ENCODE results near the gene ZNF808.

ZNF808 gene

DNA sequence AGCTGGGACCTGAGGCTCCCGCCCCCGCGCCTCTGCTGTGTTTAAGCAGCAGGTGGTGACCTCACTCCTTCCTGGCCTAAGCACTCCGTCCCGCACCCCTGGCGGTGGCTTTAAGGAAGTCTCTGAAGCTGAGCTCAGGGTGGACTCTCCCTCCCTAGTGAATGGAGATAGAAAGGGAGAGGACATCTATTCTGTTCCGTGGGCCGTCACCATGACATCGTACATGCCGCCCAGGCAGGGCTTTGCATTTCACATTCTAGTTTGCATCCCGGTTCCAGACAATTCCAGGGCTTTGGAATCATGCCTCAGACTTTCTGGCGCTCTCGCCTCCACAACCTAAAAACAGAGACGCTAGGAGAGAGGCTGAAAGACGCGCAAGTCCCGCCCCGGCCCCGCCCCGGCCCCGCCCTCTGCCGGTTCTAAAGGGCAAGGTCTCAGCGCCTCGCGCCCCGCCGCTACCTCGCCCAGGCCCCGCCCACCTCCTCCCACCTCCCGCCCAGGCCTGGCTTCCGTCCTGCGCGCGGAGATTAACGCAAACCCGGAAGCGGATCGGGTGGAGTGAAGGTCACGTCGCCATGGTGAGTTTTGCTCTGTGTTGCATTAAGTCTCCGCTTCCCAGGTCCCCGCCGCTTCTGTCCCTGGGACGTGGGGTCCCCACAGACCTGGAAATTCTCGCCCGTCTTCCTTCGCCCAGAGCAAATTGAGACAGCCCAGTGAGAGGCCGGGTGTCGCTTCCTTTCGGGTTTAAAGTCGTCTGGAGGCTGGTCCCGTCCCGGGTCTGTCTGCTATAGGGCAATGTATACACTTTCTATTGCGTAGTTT, at the start of gene ZNF808 (continued):
- TF ChIP-seq ZNF23 (tag by site-specific recombination; IDR thresholded peaks at IDR 0.05; ENCODE audit: borderline replicate concordance), result no peak
- no peak for TF ChIP-seq ZBTB7A (tag by site-specific recombination; IDR thresholded peaks at IDR 0.05; ENCODE audit: low read depth)
- no peak for TF ChIP-seq ZSCAN4 (tag by site-specific recombination; IDR thresholded peaks at IDR 0.05)
- no peak for TF ChIP-seq FEZF1 (tag by site-specific recombination; IDR thresholded peaks at IDR 0.05)
- TF ChIP-seq, protein P1, sequence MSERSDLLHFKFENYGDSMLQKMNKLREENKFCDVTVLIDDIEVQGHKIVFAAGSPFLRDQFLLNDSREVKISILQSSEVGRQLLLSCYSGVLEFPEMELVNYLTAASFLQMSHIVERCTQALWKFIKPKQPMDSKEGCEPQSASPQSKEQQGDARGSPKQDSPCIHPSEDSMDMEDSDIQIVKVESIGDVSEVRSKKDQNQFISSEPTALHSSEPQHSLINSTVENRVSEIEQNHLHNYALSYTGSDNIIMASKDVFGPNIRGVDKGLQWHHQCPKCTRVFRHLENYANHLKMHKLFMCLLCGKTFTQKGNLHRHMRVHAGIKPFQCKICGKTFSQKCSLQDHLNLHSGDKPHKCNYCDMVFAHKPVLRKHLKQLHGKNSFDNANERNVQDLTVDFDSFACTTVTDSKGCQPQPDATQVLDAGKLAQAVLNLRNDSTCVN (tag by site-specific recombination; optimal IDR thresholded peaks at IDR 0.05), result peak; percentile 16
- no peak for TF ChIP-seq ZNF830 (tag by site-specific recombination; IDR thresholded peaks at IDR 0.05; ENCODE audit: low read depth)
- no peak for TF ChIP-seq HOXC10 (CRISPR knock-in tag; IDR thresholded peaks at IDR 0.05)
- TF ChIP-seq, protein P2, sequence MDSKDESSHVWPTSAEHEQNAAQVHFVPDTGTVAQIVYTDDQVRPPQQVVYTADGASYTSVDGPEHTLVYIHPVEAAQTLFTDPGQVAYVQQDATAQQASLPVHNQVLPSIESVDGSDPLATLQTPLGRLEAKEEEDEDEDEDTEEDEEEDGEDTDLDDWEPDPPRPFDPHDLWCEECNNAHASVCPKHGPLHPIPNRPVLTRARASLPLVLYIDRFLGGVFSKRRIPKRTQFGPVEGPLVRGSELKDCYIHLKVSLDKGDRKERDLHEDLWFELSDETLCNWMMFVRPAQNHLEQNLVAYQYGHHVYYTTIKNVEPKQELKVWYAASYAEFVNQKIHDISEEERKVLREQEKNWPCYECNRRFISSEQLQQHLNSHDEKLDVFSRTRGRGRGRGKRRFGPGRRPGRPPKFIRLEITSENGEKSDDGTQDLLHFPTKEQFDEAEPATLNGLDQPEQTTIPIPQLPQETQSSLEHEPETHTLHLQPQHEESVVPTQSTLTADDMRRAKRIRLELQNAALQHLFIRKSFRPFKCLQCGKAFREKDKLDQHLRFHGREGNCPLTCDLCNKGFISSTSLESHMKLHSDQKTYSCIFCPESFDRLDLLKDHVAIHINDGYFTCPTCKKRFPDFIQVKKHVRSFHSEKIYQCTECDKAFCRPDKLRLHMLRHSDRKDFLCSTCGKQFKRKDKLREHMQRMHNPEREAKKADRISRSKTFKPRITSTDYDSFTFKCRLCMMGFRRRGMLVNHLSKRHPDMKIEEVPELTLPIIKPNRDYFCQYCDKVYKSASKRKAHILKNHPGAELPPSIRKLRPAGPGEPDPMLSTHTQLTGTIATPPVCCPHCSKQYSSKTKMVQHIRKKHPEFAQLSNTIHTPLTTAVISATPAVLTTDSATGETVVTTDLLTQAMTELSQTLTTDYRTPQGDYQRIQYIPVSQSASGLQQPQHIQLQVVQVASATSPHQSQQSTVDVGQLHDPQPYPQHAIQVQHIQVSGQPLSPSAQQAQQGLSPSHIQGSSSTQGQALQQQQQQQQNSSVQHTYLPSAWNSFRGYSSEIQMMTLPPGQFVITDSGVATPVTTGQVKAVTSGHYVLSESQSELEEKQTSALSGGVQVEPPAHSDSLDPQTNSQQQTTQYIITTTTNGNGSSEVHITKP (tag by site-specific recombination; IDR thresholded peaks at IDR 0.05), result peak; percentile 69
- TF ChIP-seq OVOL3 (tag by site-specific recombination; IDR thresholded peaks at IDR 0.05), result no peak
- TF ChIP-seq ZNF140 (tag by site-specific recombination; IDR thresholded peaks at IDR 0.05), result no peak
- TF ChIP-seq ZNF350 (tag by site-specific recombination; IDR thresholded peaks at IDR 0.05), result peak; percentile 80
- TF ChIP-seq ZNF37A (tag by site-specific recombination; IDR thresholded peaks at IDR 0.05), result no peak
- TF ChIP-seq IKZF3 (tag by site-specific recombination; IDR thresholded peaks at IDR 0.05), result peak; percentile 42; the same call in 1 of the 2 replicates
- TF ChIP-seq ZNF157 (tag by site-specific recombination; IDR thresholded peaks at IDR 0.05), result no peak
- peak; percentile 17; the same call in 1 of the 2 replicates for TF ChIP-seq ZXDB (tag by site-specific recombination; IDR thresholded peaks at IDR 0.05)
- TF ChIP-seq ZNF175 (tag by site-specific recombination; IDR thresholded peaks at IDR 0.05), result no peak
- no peak for TF ChIP-seq ZNF292 (tag by site-specific recombination; IDR thresholded peaks at IDR 0.05; ENCODE audit: borderline replicate concordance, low read depth)
- TF ChIP-seq ZNF837 (tag by site-specific recombination; IDR thresholded peaks at IDR 0.05), result no peak
- TF ChIP-seq, protein P3, sequence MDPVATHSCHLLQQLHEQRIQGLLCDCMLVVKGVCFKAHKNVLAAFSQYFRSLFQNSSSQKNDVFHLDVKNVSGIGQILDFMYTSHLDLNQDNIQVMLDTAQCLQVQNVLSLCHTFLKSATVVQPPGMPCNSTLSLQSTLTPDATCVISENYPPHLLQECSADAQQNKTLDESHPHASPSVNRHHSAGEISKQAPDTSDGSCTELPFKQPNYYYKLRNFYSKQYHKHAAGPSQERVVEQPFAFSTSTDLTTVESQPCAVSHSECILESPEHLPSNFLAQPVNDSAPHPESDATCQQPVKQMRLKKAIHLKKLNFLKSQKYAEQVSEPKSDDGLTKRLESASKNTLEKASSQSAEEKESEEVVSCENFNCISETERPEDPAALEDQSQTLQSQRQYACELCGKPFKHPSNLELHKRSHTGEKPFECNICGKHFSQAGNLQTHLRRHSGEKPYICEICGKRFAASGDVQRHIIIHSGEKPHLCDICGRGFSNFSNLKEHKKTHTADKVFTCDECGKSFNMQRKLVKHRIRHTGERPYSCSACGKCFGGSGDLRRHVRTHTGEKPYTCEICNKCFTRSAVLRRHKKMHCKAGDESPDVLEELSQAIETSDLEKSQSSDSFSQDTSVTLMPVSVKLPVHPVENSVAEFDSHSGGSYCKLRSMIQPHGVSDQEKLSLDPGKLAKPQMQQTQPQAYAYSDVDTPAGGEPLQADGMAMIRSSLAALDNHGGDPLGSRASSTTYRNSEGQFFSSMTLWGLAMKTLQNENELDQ (tag by site-specific recombination; IDR thresholded peaks at IDR 0.05; ENCODE audit: low read depth), result no peak
- peak; percentile 70 for TF ChIP-seq SP3 (tag by site-specific recombination; IDR thresholded peaks at IDR 0.05)
- no peak for TF ChIP-seq ZNF707 (tag by site-specific recombination; IDR thresholded peaks at IDR 0.05)
- TF ChIP-seq HOXA7 (CRISPR knock-in tag; IDR thresholded peaks at IDR 0.05; ENCODE audit: borderline replicate concordance), result no peak
- no peak for TF ChIP-seq ZNF354C (tag by site-specific recombination; IDR thresholded peaks at IDR 0.05; ENCODE audit: borderline replicate concordance, low read depth)
- TF ChIP-seq ZBTB1 (tag by site-specific recombination; IDR thresholded peaks at IDR 0.05), result no peak
- TF ChIP-seq, protein P4, sequence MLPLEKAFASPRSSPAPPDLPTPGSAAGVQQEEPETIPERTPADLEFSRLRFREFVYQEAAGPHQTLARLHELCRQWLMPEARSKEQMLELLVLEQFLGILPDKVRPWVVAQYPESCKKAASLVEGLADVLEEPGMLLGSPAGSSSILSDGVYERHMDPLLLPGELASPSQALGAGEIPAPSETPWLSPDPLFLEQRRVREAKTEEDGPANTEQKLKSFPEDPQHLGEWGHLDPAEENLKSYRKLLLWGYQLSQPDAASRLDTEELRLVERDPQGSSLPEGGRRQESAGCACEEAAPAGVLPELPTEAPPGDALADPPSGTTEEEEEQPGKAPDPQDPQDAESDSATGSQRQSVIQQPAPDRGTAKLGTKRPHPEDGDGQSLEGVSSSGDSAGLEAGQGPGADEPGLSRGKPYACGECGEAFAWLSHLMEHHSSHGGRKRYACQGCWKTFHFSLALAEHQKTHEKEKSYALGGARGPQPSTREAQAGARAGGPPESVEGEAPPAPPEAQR (tag by site-specific recombination; IDR thresholded peaks at IDR 0.05), result no peak
- TF ChIP-seq, protein P5, sequence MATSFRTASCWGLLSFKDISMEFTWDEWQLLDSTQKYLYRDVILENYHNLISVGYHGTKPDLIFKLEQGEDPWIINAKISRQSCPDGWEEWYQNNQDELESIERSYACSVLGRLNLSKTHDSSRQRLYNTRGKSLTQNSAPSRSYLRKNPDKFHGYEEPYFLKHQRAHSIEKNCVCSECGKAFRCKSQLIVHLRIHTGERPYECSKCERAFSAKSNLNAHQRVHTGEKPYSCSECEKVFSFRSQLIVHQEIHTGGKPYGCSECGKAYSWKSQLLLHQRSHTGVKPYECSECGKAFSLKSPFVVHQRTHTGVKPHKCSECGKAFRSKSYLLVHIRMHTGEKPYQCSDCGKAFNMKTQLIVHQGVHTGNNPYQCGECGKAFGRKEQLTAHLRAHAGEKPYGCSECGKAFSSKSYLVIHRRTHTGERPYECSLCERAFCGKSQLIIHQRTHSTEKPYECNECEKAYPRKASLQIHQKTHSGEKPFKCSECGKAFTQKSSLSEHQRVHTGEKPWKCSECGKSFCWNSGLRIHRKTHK (tag by site-specific recombination; IDR thresholded peaks at IDR 0.05), result no peak
- peak; percentile 41 for TF ChIP-seq SP2 (tag by site-specific recombination; IDR thresholded peaks at IDR 0.05)
- TF ChIP-seq ZNF239 (tag by site-specific recombination; IDR thresholded peaks at IDR 0.05), result no peak

Measured in HEK293 (cell line).